Ovary (tissue), 3 donors: Measurements from ENCODE around the gene SEMA4C.

Experiments
- CTCF ChIP-seq, 3 donors: fragments of 450-650 bp in 2 of 3; fragments of 200-600 bp in 1 of 3; IDR thresholded peaks; one replicate each; pipeline versions ENCODE4 v1.5.1 to v1.8.0; 2016 to 2022; ENCODE audit warnings: antibody characterized with exemption in 3 of 3, mild to moderate bottlenecking in 1 of 3
- EP300 ChIP-seq: sonication (generic); formaldehyde crosslinking; IDR thresholded peaks from one replicate; pipeline ENCODE4 v1.6.1; 2017; ENCODE audit warnings: antibody characterized with exemption
- POLR2A ChIP-seq: fragments of 450-650 bp; IDR thresholded peaks from one replicate; pipeline ENCODE4 v1.6.1; 2017; ENCODE audit warnings: antibody characterized with exemption, mild to moderate bottlenecking, moderate library complexity
- donor health status: DM: no; HTN: no; CAD: no.

DNA sequence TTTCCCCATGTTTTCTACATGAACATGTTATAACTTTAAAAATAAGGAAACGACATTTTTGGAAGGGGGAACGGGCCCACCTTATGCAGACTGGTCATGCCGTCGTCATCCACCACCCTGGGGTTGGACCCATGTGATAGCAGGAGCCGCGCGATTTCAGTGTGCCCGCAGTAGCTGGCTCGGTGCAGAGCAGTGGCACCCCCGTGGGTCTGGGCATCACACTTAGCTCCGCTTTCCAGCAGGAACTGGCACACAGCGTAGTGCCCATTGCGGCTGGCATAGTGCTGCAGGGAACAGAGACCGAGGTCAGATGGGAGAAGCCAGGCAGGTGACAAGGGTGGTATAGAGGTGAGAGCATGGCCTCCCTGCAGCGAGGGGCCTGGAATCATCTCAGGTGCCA, 16.6 kb downstream of the SEMA4C start:
- TF ChIP-seq CTCF (IDR thresholded peaks at IDR 0.05) (no peak), POLR2A (no peak), EP300 (no peak)
